GM23338 (cell line): ENCODE measurements around the gene ABHD10. TPM values are rescaled to one million over a fixed set of nuclear protein-coding genes. Genes with fewer than 3 reads are reported as not detected.

Experiments
- ATAC-seq: fragments of 200-7000 bp; cut with Tn5 transposase; 3 replicates; pipeline ENCODE4 v1.9.1; 2020
- DNase-seq: peaks from one replicate; pipeline ENCODE4 v3.0.0-alpha.2; 2015; ENCODE audit warnings: low spot score
- H2AFZ ChIP-seq: fragments of 200-600 bp; sonication (generic); 2 replicates; pipeline ENCODE4 v1.8.0; 2016; ENCODE audit warnings: antibody characterized with exemption, mild to moderate bottlenecking, moderate library complexity
- H3F3A ChIP-seq: fragments of 200-600 bp; sonication (generic); replicated peaks from 2 replicates; pipeline ENCODE4 v1.8.0; 2017; ENCODE audit warnings: antibody characterized with exemption, mixed run types, low read depth
- H3K27ac ChIP-seq: fragments of 200-600 bp; sonication (generic); 2 replicates; pipeline ENCODE4 v1.6.1; 2016; ENCODE audit warnings: low read depth
- H3K27me3 ChIP-seq: fragments of 200-600 bp; sonication (generic); 2 replicates; pipeline ENCODE4 v1.8.0; 2016; ENCODE audit warnings: mild to moderate bottlenecking, mixed run types, moderate library complexity; ENCODE audit not compliant: insufficient read depth
- H3K36me3 ChIP-seq: fragments of 200-600 bp; sonication (generic); 2 replicates; pipeline ENCODE4 v1.8.0; 2016; ENCODE audit warnings: mild to moderate bottlenecking; ENCODE audit not compliant: insufficient read depth
- H3K4me1 ChIP-seq: fragments of 200-600 bp; sonication (generic); 2 replicates; pipeline ENCODE4 v1.8.0; 2016; ENCODE audit warnings: mild to moderate bottlenecking, moderate library complexity; ENCODE audit not compliant: insufficient read depth
- H3K4me2 ChIP-seq: fragments of 200-600 bp; sonication (generic); 2 replicates; pipeline ENCODE4 v1.7.1; 2017; ENCODE audit warnings: mixed run types
- H3K4me3 ChIP-seq: fragments of 200-600 bp; sonication (generic); 2 replicates; pipeline ENCODE4 v1.6.1; 2016; ENCODE audit warnings: mixed run types
- H3K79me2 ChIP-seq: fragments of 200-600 bp; sonication (generic); replicated peaks from 2 replicates; pipeline ENCODE4 v1.8.0; 2017; ENCODE audit warnings: mild to moderate bottlenecking; ENCODE audit not compliant: insufficient read depth
- H3K9me2 ChIP-seq: fragments of 200-600 bp; sonication (generic); 2 replicates; pipeline ENCODE4 v1.8.0; 2017; ENCODE audit not compliant: insufficient read depth
- H4K20me1 ChIP-seq: fragments of 200-600 bp; sonication (generic); replicated peaks from 2 replicates; pipeline ENCODE4 v1.8.0; 2017; ENCODE audit warnings: mild to moderate bottlenecking; ENCODE audit not compliant: insufficient read depth
- H3K27ac Mint-ChIP-seq: 2 replicates; pipeline ENCODE4 v1.8.0; 2020; ENCODE audit warnings: inconsistent platforms, mild to moderate bottlenecking, moderate library complexity, mixed read lengths
- H3K27me3 Mint-ChIP-seq: 3 replicates; pipeline ENCODE4 v1.8.0; 2022; ENCODE audit warnings: low read depth, mild to moderate bottlenecking, moderate library complexity, mixed read lengths, inconsistent platforms; ENCODE audit not compliant: insufficient read depth, poor library complexity
- H3K36me3 Mint-ChIP-seq: 3 replicates; pipeline ENCODE4 v1.8.0; 2021; ENCODE audit warnings: low read depth, mild to moderate bottlenecking, inconsistent platforms, moderate library complexity, mixed read lengths
- H3K4me1 Mint-ChIP-seq: 3 replicates; pipeline ENCODE4 v1.8.0; 2020; ENCODE audit warnings: mild to moderate bottlenecking, inconsistent platforms, mixed read lengths
- H3K4me3 Mint-ChIP-seq: 3 replicates; pipeline ENCODE4 v1.8.0; 2021; ENCODE audit warnings: moderate library complexity, mild to moderate bottlenecking, inconsistent platforms, mixed read lengths
- H3K9me3 Mint-ChIP-seq: 3 replicates; pipeline ENCODE4 v1.8.0; 2020; ENCODE audit warnings: moderate library complexity, mild to moderate bottlenecking, inconsistent platforms, mixed read lengths
- CTCF ChIP-seq, 2 experiments: fragments of 200-600 bp in 1 of 2; sonication (generic) in 1 of 2; conservative IDR thresholded peaks; 2 replicates each; pipeline versions ENCODE4 v1.5.1 to v1.6.1; 2016 to 2017; ENCODE audit warnings: antibody characterized with exemption in 2 of 2, low read depth in 2 of 2, mild to moderate bottlenecking in 2 of 2, moderate library complexity in 1 of 2
- EZH2 ChIP-seq: fragments of 200-600 bp; sonication (generic); IDR thresholded peaks from one replicate; pipeline ENCODE4 v1.8.0; 2017; ENCODE audit warnings: antibody characterized with exemption, mild to moderate bottlenecking, low read depth; ENCODE audit not compliant: unreplicated experiment
- EZH2phosphoT487 ChIP-seq: fragments of 200-600 bp; sonication (generic); IDR thresholded peaks from one replicate; pipeline ENCODE4 v1.8.1; 2018; ENCODE audit warnings: antibody characterized with exemption; ENCODE audit not compliant: unreplicated experiment
- JUNB ChIP-seq: IDR thresholded peaks from one replicate; pipeline ENCODE4 v1.6.1; 2016; ENCODE audit warnings: antibody characterized with exemption; ENCODE audit not compliant: unreplicated experiment
- NANOG ChIP-seq: IDR thresholded peaks from 2 replicates; pipeline ENCODE4 v1.6.1; 2016; ENCODE audit warnings: antibody characterized with exemption, borderline replicate concordance
- POLR2AphosphoS5 ChIP-seq: IDR thresholded peaks from 2 replicates; pipeline ENCODE4 v1.6.1; 2016; ENCODE audit warnings: antibody characterized with exemption, low read depth
- REST ChIP-seq: IDR thresholded peaks from one replicate; pipeline ENCODE4 v1.6.1; 2018; ENCODE audit warnings: antibody characterized with exemption; ENCODE audit not compliant: unreplicated experiment
- STAT1 ChIP-seq: IDR thresholded peaks from one replicate; pipeline ENCODE4 v1.6.1; 2016; ENCODE audit warnings: antibody characterized with exemption; ENCODE audit not compliant: unreplicated experiment
- ZNF114 ChIP-seq: fragments of 250-450 bp; sonication (Bioruptor Pico); IDR thresholded peaks from 2 replicates; pipeline ENCODE4 v1.5.0; 2020; ENCODE audit warnings: mild to moderate bottlenecking, moderate library complexity
- polyA plus RNA-seq: library from polyadenylated mRNA; unstranded; fragments of >200 nt; fragmentation: Nextera tagmentation; extraction: Ambion mirVana; gene quantifications from 2 replicates; pipeline ENCODE4 v1.2.1, GENCODE V29; 2016
- total RNA-seq: library from RNA; depleted of rRNA; stranded (reverse); fragments of >200 nt; shearing (Covaris generic); gene quantifications from 2 replicates; pipeline ENCODE4 v1.2.3, GENCODE V29; 2014
- TF ChIP-seq, protein P1 (sequence below): IDR thresholded peaks from 2 replicates; pipeline ENCODE4 v1.6.1; 2016; ENCODE audit warnings: antibody characterized with exemption

ABHD10 gene
- total and polyA plus RNA-seq, 2 experiments from 2014 or later, result 16.9 to 28.0 TPM

GRCh38 chr3:111981457-111981763 is 2.6 kb downstream of the ABHD10 start (continued):
- TF ChIP-seq CTCF (conservative IDR thresholded peaks at IDR 0.05; ENCODE audit: low read depth in 2 of 2) (no peak), POLR2AphosphoS5 (no peak), REST (no peak), EZH2 (no peak), STAT1 (no peak), ZNF114 (no peak)
- TF ChIP-seq, protein P1, sequence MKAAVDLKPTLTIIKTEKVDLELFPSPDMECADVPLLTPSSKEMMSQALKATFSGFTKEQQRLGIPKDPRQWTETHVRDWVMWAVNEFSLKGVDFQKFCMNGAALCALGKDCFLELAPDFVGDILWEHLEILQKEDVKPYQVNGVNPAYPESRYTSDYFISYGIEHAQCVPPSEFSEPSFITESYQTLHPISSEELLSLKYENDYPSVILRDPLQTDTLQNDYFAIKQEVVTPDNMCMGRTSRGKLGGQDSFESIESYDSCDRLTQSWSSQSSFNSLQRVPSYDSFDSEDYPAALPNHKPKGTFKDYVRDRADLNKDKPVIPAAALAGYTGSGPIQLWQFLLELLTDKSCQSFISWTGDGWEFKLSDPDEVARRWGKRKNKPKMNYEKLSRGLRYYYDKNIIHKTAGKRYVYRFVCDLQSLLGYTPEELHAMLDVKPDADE, result no peak

DNA sequence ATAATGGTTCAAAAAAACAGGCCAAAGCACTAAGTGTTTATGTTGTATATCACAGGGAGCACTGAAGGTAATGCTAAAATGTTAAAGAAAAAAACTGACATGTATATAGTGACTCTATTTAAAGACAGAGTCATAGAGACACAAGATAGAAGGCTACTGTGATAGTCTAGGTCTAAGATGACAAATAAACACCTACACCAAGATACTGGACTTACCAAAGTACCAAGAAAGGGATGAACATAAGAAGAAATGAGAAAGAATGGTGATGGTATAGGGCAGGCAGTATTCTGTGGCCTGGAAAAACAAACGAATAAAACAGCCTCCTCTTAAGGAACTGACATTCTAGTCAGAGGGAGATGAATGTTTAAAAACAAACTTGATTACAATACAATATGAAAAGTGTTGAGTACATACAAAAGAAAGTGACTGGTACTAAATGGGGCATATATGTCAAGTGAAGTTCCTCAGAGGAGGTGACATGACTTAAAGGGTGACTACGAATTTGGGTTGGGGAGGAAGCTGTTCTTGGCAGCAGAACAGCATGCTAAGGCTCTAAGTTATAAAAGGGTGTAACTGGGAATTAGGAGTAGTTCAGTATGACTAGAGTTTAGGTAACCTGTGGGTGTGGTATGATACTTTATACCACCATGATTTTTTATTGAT is 5.9 kb downstream of the ABHD10 start:
- DNase-seq (no peak), ATAC-seq (no peak)
- Mint-ChIP-seq H3K27me3 (no peaks in the 10 kb centered on the region), H3K36me3 (peaks cover 22% of the 10 kb centered on the region), H3K27ac (no peak overlapping the region), H3K9me3 (no peaks in the 10 kb centered on the region), H3K4me3 (no peak overlapping the region), H3K4me1 (peaks cover 3% of the 10 kb centered on the region; the same call in 2 of the 3 replicates)
- Histone ChIP-seq H3K9me2 (no peaks in the 10 kb centered on the region), H3K4me3 (no peak overlapping the region), H3K36me3 (no peaks in the 10 kb centered on the region), H3F3A (no peaks in the 10 kb centered on the region), H3K27me3 (no peaks in the 10 kb centered on the region), H3K4me2 (no peak overlapping the region), H3K4me1 (0 out of 2 replicates have a peak, but pooled peaks cover 5% of the 10 kb centered on the region), H3K79me2 (peaks cover 24% of the 10 kb centered on the region), H2AFZ (no peak overlapping the region), H3K27ac (no peak overlapping the region), H4K20me1 (no peaks in the 10 kb centered on the region; the same call in 1 of the 2 replicates)
- TF ChIP-seq EZH2 (no peak), JUNB (no peak), NANOG (no peak), CTCF (conservative IDR thresholded peaks at IDR 0.05; ENCODE audit: low read depth in 2 of 2) (no peak), EZH2phosphoT487 (no peak), ZNF114 (no peak), REST (no peak)
